Pulmonary artery endothelial cell (primary cell): ENCODE results near the gene SNRPA. TPM values are rescaled to one million over a fixed set of nuclear protein-coding genes. Genes with fewer than 3 reads are reported as not detected.
"Not testable (repeated sequence)": the region's sequence is repeated elsewhere in the genome, so short reads cannot be mapped to it uniquely, and the experiment has no call there.

Experiments
- DNase-seq: peaks from one replicate; pipeline ENCODE4 v3.0.0-alpha.2; 2011; ENCODE audit warnings: low read depth, low spot score
- total RNA-seq: library from RNA; depleted of rRNA; stranded (reverse); fragments of >200 nt; gene quantifications from 2 replicates; pipeline ENCODE4 v1.2.3, GENCODE V29; 2014

SNRPA gene
- total RNA-seq, 1 donor from 2014 or later, result 54.3 TPM

GRCh38 chr19:40812571-40812970 is 61.6 kb downstream of the SNRPA start:
- DNase-seq, result not testable (repeated sequence)

GRCh38 chr19:40813182-40813581 is 62.2 kb downstream of the SNRPA start:
- DNase-seq, result no peak

Other genes with a start within 250 kb of the SNRPA start
- gene SHKBP1, start 174.3 kb upstream of the SNRPA start, total RNA-seq, result 29.5 and 33.5 TPM in 2 replicates
- gene LTBP4, start 149.8 kb upstream of the SNRPA start, total RNA-seq, result 6.1 and 14.4 TPM in 2 replicates
- 19.4 and 23.8 TPM in 2 replicates for gene NUMBL, start 60.6 kb upstream of the SNRPA start, total RNA-seq
- 16.5 and 25.7 TPM in 2 replicates for gene COQ8B, start 34.3 kb upstream of the SNRPA start, total RNA-seq
- 19.8 and 25.8 TPM in 2 replicates for gene ITPKC, start 34.1 kb upstream of the SNRPA start, total RNA-seq
- gene ACTMAP, start 726 bp upstream of the SNRPA start, total RNA-seq, result 0.49 and 0.59 TPM in 2 replicates
- 0.20 TPM in 1 of 2 replicates, not detected in the other for gene MIA, start 24.3 kb downstream of the SNRPA start, total RNA-seq
- 6.7 and 10.6 TPM in 2 replicates for gene RAB4B, start 27.0 kb downstream of the SNRPA start, total RNA-seq
- gene EGLN2, start 48.0 kb downstream of the SNRPA start, total RNA-seq, result 117 and 150 TPM in 2 replicates
- gene CYP2A6, start 99.2 kb downstream of the SNRPA start, total RNA-seq, result not detected in 2 replicates
- gene CYP2A7, start 131.0 kb downstream of the SNRPA start, total RNA-seq, result not detected in 2 replicates
- gene CYP2B6, start 240.1 kb downstream of the SNRPA start, total RNA-seq, result not detected in 2 replicates